ENCODE data around the gene LTA4H. TPM values are rescaled to one million over a fixed set of nuclear protein-coding genes. Genes with fewer than 3 reads are reported as not detected.
"Not testable (repeated sequence)": the region's sequence is repeated elsewhere in the genome, so short reads cannot be mapped to it uniquely, and the experiment has no call there.

Gene LTA4H
- total RNA-seq, 1 experiment from 2014 or later: 118 TPM

GRCh38 chr12:96069511-96070231, 34.3 kb upstream of the LTA4H start:
- H3K27me3 ChIP-seq (ENCODE audit: insufficient read depth, low read depth): no peaks in the 10 kb centered on the region
- ChIA-PET CTCF (interaction anchor here (1.0 kb wide), 1 partner anchor 146 kb away, joined by 3 read pairs; no protein-coding TSS in a partner anchor), POLR2A (ENCODE audit: unreplicated experiment) (no interaction called here)
- no peak overlapping the region for H3K4me3 ChIP-seq
- no peaks in the 10 kb centered on the region for H3K9me3 ChIP-seq (ENCODE audit: insufficient read depth, low read depth)
- no peaks in the 10 kb centered on the region for H3K36me3 ChIP-seq (ENCODE audit: low read depth)
- H4K20me1 ChIP-seq (ENCODE audit: insufficient read depth): no peaks in the 10 kb centered on the region
- H2AFZ ChIP-seq: no peak overlapping the region
- no peak for DNase-seq
- H3K4me2 ChIP-seq: peak overlapping the region; percentile 54
- H3F3A ChIP-seq (ENCODE audit: insufficient read depth, low read depth): peaks cover 45% of the 10 kb centered on the region
- no TSS peak for BruUV-seq (replicated peaks)
- H3K79me2 ChIP-seq (ENCODE audit: low read depth): no peaks in the 10 kb centered on the region
- TF ChIP-seq EZH2 (IDR thresholded peaks at IDR 0.05; ENCODE audit: low read depth): no peak
- TF ChIP-seq, protein P1, sequence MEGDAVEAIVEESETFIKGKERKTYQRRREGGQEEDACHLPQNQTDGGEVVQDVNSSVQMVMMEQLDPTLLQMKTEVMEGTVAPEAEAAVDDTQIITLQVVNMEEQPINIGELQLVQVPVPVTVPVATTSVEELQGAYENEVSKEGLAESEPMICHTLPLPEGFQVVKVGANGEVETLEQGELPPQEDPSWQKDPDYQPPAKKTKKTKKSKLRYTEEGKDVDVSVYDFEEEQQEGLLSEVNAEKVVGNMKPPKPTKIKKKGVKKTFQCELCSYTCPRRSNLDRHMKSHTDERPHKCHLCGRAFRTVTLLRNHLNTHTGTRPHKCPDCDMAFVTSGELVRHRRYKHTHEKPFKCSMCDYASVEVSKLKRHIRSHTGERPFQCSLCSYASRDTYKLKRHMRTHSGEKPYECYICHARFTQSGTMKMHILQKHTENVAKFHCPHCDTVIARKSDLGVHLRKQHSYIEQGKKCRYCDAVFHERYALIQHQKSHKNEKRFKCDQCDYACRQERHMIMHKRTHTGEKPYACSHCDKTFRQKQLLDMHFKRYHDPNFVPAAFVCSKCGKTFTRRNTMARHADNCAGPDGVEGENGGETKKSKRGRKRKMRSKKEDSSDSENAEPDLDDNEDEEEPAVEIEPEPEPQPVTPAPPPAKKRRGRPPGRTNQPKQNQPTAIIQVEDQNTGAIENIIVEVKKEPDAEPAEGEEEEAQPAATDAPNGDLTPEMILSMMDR (conservative IDR thresholded peaks at IDR 0.05): no peak
- intact Hi-C loops (cut with micrococcal nuclease; ENCODE audit: unreplicated experiment): no loop called here
- H3K27ac ChIP-seq: peak overlapping the region; percentile 47
- no peaks in the 10 kb centered on the region for H3K9me2 ChIP-seq (ENCODE audit: insufficient read depth)
- H3K4me1 ChIP-seq (replicated peaks; ENCODE audit: insufficient read depth): peaks cover 60% of the 10 kb centered on the region

DNA sequence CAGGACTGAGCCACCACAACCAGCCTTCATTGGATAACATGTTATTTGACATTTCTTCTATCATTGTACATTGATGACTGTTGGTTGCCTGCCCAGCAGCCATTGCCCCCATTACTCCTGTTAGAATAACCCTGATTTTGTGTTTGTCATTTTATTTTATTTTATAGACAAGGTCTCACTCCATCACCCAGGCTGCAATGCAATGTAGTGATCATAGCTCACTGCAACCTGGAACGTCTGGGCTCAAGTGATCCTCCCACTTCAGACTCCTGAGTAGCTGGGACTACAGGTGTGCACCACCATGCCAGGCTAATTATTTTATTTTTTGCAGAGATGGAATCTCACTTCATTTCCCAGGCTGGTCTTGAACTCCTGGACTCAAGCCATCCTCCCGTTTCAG, 33.2 kb upstream of the LTA4H start:
- TF ChIP-seq EZH2 (IDR thresholded peaks at IDR 0.05; ENCODE audit: low read depth): no peak
- Histone ChIP-seq H3K9me3 (ENCODE audit: insufficient read depth, low read depth) (no peaks in the 10 kb centered on the region), H2AFZ (no peak overlapping the region), H3K36me3 (ENCODE audit: low read depth) (no peaks in the 10 kb centered on the region), H3K9me2 (ENCODE audit: insufficient read depth) (no peaks in the 10 kb centered on the region), H3K4me2 (no peak overlapping the region), H3K27ac (no peak overlapping the region), H3K79me2 (ENCODE audit: low read depth) (no peaks in the 10 kb centered on the region), H3K27me3 (ENCODE audit: insufficient read depth, low read depth) (no peaks in the 10 kb centered on the region), H3K4me1 (replicated peaks; ENCODE audit: insufficient read depth) (peaks cover 50% of the 10 kb centered on the region), H3K4me3 (no peak overlapping the region), H3F3A (ENCODE audit: insufficient read depth, low read depth) (peaks cover 34% of the 10 kb centered on the region), H4K20me1 (ENCODE audit: insufficient read depth) (no peaks in the 10 kb centered on the region)
- ChIA-PET POLR2A (ENCODE audit: unreplicated experiment) (no interaction called here), CTCF (no interaction called here)
- BruUV-seq (replicated peaks): no TSS peak
- DNase-seq: no peak
- intact Hi-C loops (cut with micrococcal nuclease; ENCODE audit: unreplicated experiment): no loop called here

DNA sequence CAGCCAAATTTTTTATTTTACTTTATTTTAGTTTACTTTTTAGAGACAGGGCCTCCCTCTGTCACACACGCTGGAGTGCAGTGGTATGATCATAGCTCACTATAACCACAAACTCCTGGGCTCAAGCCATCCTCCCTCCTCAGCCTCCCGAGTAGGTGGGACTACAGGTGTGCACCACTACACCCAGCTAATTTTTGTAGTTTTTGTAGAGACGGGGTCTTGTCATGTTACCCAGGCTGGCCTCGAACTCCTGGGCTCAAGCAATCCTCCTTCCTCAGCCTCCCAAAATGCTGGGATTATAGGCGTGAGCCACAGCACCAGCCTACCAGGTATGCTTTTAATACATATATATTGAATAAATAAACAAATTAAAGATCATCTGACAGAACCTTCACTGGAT, 32.7 kb upstream of the LTA4H start:
- ChIA-PET CTCF (interaction anchor here (0.6 to 0.7 kb wide), 2 partner anchors 147 to 455 kb away, joined by 3 to 6 read pairs; no protein-coding TSS in a partner anchor), POLR2A (ENCODE audit: unreplicated experiment) (no interaction called here)
- no peak overlapping the region for H3K4me2 ChIP-seq
- TF ChIP-seq, protein P1 (conservative IDR thresholded peaks at IDR 0.05): no peak
- TF ChIP-seq EZH2 (IDR thresholded peaks at IDR 0.05; ENCODE audit: low read depth): no peak
- no TSS peak for BruUV-seq (replicated peaks)
- no peak overlapping the region for H2AFZ ChIP-seq
- no peak overlapping the region for H3K4me3 ChIP-seq
- no peak for DNase-seq
- no peaks in the 10 kb centered on the region for H3K9me3 ChIP-seq (ENCODE audit: insufficient read depth, low read depth)
- no peaks in the 10 kb centered on the region for H3K79me2 ChIP-seq (ENCODE audit: low read depth)
- no peaks in the 10 kb centered on the region for H3K9me2 ChIP-seq (ENCODE audit: insufficient read depth)
- intact Hi-C loops (cut with micrococcal nuclease; ENCODE audit: unreplicated experiment): no loop called here
- no peaks in the 10 kb centered on the region for H3K27me3 ChIP-seq (ENCODE audit: insufficient read depth, low read depth)
- H4K20me1 ChIP-seq (ENCODE audit: insufficient read depth): no peaks in the 10 kb centered on the region
- no peaks in the 10 kb centered on the region for H3K36me3 ChIP-seq (ENCODE audit: low read depth)
- peaks cover 47% of the 10 kb centered on the region for H3K4me1 ChIP-seq (replicated peaks; ENCODE audit: insufficient read depth)
- H3K27ac ChIP-seq: no peak overlapping the region
- H3F3A ChIP-seq (ENCODE audit: insufficient read depth, low read depth): peaks cover 31% of the 10 kb centered on the region

DNA sequence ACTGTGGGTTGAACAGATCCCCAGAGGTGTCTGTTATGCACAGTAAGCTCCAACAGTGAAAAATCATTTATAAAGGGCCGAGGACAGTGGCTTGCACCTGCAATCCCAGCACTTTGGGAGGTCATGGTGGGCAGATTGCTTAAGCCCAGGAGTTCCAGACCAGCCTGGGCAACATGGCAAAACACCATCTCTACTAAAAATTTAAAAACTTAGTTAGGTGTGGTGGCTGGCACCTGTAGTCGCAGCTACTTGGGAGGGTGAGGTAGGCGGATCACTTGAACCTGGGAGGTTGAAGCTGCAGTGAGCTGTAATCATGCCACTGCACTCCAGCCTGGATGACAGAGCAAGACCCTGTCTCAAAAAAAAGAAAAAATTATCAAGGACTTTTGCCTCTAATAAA, 30.4 kb upstream of the LTA4H start:
- H3K27ac ChIP-seq: not testable (repeated sequence)
- peaks cover 15% of the 10 kb centered on the region for H3F3A ChIP-seq (ENCODE audit: insufficient read depth, low read depth)

More for the DNA sequence above, 30.4 kb upstream of the LTA4H start:
- CTCF ChIA-PET: interaction anchor here (0.6 kb wide), 2 partner anchors 334 to 467 kb away, joined by 3 to 4 read pairs; partner anchors contain the start of gene CDK17
- H3K4me2 ChIP-seq; H3K4me3 ChIP-seq; H2AFZ ChIP-seq; DNase-seq; H3K79me2 ChIP-seq (ENCODE audit: low read depth); H3K27me3 ChIP-seq (ENCODE audit: insufficient read depth, low read depth); BruUV-seq (replicated peaks); POLR2A ChIA-PET (ENCODE audit: unreplicated experiment); intact Hi-C loops (cut with micrococcal nuclease; ENCODE audit: unreplicated experiment); H3K9me3 ChIP-seq (ENCODE audit: insufficient read depth, low read depth); H4K20me1 ChIP-seq (ENCODE audit: insufficient read depth); H3K9me2 ChIP-seq (ENCODE audit: insufficient read depth); H3K36me3 ChIP-seq (ENCODE audit: low read depth): not testable (repeated sequence)
- peaks cover 29% of the 10 kb centered on the region for H3K4me1 ChIP-seq (replicated peaks; ENCODE audit: insufficient read depth)

Measured in PC-9 (cell line).